GM18519 (cell line): ENCODE results near the gene GPANK1.

Experiments used
- ATAC-seq: cut with Tn5 transposase; IDR thresholded peaks from one replicate; pipeline ENCODE4 v1.9.1; 2021; ENCODE audit warnings: mild to moderate bottlenecking, moderate library complexity; ENCODE audit not compliant: unreplicated experiment, low FRiP score

Gene GPANK1

GRCh38 chr6:31621991-31622390 is 42.8 kb downstream of the GPANK1 start:
- ATAC-seq = no peak

- no peak for ATAC-seq
These were observed 43.4 kb downstream of the GPANK1 start for GRCh38 chr6:31621320-31621939.

GRCh38 chr6:31620586-31621319 is 44.0 kb downstream of the GPANK1 start, which contains the start of gene PRRC2A:
Gene PRRC2A, plus strand, starts transcription at chr6:31620715. Its CDS starts 2,075 bp downstream, at chr6:31622790.
- ATAC-seq = peak; percentile 31

GRCh38 chr6:31619805-31620585 is 44.8 kb downstream of the GPANK1 start:
- peak; percentile 47 for ATAC-seq

- ATAC-seq = no peak
These were observed 47.8 kb downstream of the GPANK1 start for GRCh38 chr6:31617010-31617409.

GRCh38 chr6:31615748-31616147 is 49.0 kb downstream of the GPANK1 start:
- no peak for ATAC-seq

GRCh38 chr6:31614684-31615578 is 49.9 kb downstream of the GPANK1 start, which contains the start of gene AIF1:
Gene AIF1, plus strand, starts transcription at chr6:31615234. Its CDS starts 96 bp downstream, at chr6:31615330.
- no peak for ATAC-seq

- ATAC-seq = no peak
These were observed 50.6 kb downstream of the GPANK1 start for GRCh38 chr6:31614075-31614619.
